Measurements from ENCODE around the gene CAPZA2.

DNA sequence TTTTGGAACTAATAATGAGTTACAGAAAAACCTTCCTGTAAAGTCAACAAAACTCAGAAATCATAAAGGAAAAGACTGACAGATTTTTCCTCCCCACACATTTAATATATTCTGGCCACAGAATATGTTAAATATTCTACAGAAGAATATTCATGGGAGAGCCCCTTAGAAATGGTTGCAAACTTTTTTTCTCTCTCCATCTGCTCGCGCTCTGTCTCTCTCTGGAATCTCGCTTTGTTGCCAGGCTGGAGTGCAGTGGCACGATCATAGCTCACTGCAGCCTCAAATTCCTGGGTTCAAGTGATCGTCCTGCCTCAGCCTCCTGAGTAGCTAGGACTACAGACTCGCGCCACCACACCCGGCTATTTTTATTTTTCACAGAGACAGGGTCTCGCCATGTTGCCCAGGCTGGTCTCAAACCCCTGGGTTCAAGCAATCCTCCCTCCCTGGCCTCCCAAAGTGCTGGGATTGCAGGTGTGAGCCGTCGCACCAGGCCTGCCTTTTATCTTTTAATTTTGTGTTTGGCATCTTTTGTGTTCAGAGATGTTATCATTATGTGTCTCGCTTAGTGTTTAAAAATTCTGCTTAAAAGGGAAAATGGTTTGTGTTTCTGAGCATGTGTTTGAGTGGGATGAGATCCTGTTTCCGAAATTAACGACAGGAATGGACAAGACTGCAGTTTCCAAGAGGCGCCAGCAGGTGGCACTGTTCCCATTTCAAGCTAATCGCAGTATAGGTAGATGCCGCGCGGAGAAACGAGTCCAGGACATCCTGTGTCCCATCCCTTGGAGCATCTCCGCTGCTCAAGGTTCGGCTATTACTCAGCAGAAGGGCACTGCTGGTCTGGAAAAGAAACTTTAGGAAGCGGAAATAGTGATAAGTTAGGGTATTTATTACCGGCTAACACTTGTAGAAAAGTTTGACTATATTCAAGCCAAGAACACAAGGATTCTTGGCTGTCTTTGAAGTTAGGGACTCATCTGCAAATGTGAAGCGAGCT, 67.8 kb downstream of the CAPZA2 start:
- no peak for TF ChIP-seq EZH2 (IDR thresholded peaks at IDR 0.05; ENCODE audit: low read length, unreplicated experiment)
- TF ChIP-seq, protein P1, sequence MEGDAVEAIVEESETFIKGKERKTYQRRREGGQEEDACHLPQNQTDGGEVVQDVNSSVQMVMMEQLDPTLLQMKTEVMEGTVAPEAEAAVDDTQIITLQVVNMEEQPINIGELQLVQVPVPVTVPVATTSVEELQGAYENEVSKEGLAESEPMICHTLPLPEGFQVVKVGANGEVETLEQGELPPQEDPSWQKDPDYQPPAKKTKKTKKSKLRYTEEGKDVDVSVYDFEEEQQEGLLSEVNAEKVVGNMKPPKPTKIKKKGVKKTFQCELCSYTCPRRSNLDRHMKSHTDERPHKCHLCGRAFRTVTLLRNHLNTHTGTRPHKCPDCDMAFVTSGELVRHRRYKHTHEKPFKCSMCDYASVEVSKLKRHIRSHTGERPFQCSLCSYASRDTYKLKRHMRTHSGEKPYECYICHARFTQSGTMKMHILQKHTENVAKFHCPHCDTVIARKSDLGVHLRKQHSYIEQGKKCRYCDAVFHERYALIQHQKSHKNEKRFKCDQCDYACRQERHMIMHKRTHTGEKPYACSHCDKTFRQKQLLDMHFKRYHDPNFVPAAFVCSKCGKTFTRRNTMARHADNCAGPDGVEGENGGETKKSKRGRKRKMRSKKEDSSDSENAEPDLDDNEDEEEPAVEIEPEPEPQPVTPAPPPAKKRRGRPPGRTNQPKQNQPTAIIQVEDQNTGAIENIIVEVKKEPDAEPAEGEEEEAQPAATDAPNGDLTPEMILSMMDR (conservative IDR thresholded peaks at IDR 0.05; ENCODE audit: low read depth, low read length) = peak; percentile 91
